Fibroblast of skin of right biceps (primary cell): Measurements from ENCODE around the gene MARS1.
A peak's percentile ranks its signal among the peaks of the same experiment; 100 is the strongest.
"Not testable (repeated sequence)": the region's sequence is repeated elsewhere in the genome, so short reads cannot be mapped to it uniquely, and the experiment has no call there.

ENCODE experiments used
- DNase-seq: peaks from one replicate; pipeline ENCODE4 v3.0.0-alpha.2; 2013

MARS1 gene

DNA sequence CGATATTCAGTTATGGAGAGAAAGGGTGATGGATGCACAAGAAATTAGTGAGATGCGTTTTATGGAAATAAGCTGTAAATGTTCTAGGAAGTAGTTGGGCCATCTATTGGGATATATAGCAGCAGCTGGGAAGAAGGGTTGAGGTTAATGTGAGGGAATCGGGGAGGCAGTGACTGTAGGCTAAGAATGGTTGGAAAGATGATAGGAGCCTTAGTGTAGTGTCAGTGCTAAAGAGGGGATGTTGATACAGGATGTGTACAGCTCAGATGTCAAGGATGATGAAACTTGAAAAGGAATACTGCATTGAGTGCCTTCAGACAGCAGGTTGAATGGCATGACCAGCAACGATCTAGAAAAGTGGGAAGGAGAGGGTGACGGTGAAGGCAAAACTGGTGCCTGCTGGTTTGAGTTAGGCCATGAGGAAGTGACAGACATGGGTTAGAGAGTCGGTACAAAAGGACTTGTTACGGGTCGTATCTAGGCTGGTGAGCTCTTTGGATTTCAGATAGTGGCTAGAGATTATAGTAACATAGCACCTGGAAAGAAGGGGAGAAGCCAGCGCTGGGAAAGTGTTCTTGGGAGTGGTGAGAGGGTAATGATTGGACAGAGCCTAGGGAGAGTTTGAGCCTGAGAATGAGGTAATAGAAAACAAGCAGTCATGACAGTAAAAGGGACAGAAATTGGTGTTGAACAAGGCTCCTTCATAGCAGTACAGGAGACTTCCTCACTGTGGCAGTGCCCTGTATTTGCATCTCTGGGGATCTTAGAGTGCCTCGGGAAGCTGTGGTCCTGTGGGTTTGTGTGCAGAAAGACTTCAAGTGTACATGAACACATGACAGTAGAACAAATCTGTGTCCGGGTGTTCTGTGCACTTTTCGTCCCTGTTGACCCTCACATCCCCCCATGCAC is 9.6 kb downstream of the MARS1 start:
- no peak for DNase-seq

DNA sequence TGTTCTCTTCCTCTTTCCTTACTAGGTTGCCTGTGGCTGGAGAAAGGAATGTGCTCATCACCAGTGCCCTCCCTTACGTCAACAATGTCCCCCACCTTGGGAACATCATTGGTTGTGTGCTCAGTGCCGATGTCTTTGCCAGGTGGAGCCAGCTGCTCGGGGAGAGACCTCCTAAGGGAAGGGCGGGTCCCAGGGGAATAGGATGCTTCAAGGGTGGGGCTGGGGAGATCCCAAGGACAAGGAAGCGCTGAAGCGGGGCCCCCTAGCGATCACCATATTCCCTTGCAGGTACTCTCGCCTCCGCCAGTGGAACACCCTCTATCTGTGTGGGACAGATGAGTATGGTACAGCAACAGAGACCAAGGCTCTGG is 10.2 kb downstream of the MARS1 start:
- DNase-seq = no peak

DNA sequence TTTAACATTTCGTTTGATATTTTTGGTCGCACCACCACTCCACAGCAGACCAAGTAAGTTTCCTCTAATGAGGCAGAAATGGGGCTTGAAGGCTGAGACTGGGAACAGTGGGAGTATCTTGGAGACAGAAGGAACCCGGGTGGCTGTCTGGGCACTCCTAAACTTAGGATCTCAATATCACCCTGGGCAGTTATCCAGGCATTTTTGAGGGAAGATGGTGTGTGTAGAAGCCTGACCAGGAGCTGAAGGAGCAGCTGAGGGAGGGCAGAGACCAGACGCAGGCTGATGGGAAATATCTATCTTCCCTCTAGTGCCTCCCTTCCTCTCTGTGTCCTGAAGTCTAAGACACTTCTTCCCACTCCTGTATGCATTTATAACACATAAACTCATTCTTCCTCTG is 10.7 kb downstream of the MARS1 start:
- DNase-seq = no peak

- DNase-seq = no peak
Observed at GRCh38 chr12:57500213-57500612, 12.3 kb downstream of the MARS1 start.

DNA sequence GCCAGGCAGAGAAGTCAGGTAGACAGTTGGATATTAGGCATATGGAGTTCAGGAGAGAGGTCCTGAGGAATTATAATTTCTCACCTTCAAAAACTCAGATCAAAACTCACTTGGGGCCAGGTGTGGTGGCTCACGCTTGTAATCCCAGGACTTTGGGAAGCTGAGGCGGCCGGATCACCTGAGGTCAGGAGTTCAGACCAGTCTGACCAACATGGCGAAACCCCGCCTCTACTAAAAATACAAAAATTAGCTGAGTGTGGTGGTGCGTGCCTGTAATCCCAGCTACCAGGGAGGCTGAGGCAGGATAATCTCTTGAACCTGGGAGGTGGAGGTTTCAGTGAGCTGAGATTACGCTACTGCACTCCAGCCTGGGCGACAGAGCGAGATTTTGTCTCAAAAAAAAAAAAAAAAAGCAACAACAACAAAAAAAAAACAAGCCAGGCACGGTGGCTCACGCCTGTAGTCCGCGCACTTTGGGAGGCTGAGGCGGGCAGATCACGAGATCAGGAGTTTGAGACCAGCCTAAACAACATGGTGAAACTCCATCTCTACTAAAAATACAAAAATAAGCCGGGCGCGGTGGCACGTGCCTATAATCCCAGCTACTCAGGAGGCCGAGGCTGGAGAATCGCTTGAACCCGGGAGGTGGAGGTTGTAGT is 14.6 kb downstream of the MARS1 start:
- not testable (repeated sequence) for DNase-seq

DNA sequence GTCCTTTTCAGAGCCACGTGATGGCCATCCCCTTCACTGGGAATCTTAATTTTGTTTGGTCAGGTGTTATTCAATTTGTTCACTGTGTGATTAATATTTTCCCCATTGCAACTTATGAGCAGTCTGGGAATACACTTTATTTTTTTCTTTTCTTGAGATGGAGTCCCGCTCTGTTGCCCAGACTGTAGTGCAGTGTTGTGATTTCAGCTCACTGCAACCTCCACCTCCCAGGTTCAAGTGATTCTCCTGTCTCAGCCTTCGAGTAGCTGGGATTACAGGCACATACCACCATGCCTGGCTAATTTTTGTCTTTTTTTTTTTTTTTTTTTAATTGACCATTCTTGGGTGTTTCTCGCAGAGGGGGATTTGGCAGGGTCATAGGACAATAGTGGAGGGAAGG is 18.7 kb downstream of the MARS1 start:
- DNase-seq = not testable (repeated sequence)

DNA sequence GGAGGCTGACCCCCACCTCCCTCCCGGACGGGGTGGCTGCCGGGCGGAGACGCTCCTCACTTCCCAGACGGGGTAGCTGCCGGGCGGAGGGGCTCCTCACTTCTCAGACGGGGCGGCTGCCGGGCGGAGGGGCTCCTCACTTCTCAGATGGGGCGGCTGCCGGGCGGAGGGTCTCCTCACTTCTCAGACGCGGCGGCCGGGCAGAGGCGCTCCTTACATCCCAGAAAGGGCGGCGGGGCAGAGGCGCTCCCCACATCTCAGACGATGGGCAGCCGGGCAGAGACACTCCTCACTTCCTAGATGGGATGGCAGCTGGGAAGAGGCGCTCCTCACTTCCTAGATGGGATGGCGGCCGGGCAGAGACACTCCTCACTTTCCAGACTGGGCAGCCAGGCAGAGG is 19.9 kb downstream of the MARS1 start:
- not testable (repeated sequence) for DNase-seq

DNA sequence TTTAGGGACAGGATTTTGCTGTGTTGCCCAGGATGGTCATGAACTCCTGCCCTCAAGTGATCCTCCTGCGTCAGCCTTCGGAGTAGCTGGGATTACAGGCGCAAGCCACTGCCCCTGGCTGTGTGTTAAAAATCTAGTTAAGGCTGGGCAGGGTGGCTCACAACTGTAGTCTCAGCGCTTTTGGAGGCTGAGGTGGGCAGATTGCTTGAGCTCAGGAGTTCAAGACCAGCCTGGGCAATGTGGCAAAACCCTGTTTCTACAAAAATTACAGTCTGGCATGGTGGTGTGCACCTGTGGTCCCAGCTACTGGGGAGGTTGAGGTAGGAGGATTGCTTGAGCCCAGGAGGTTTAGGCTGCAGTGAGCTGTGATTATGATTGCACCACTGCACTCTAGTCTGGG is 23.3 kb downstream of the MARS1 start:
- DNase-seq = no peak

DNA sequence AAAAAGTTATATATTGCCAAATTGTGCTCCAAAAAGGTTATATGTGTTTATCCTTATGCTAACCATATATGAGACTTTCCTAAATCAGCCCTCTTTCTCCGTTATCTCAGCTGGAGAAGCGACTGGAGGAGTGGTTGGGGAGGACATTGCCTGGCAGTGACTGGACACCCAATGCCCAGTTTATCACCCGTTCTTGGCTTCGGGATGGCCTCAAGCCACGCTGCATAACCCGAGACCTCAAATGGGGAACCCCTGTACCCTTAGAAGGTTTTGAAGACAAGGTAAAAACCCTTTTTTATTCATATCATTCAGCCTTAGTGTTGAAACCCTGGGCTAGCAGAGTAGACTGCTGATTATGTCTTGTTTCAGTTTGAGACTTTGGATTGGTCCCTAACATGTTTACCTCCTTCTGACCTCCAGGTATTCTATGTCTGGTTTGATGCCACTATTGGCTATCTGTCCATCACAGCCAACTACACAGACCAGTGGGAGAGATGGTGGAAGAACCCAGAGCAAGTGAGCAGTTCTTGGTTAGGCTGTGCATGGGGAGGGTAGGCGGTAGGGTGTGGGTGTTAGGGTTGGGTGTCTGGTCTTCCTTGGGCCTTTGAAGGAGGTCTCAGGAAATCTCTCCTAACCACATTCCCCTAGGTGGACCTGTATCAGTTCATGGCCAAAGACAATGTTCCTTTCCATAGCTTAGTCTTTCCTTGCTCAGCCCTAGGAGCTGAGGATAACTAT is 23.9 kb downstream of the MARS1 start:
- DNase-seq = no peak

GRCh38 chr12:57512665-57513064 is 24.8 kb downstream of the MARS1 start:
- DNase-seq = no peak

DNA sequence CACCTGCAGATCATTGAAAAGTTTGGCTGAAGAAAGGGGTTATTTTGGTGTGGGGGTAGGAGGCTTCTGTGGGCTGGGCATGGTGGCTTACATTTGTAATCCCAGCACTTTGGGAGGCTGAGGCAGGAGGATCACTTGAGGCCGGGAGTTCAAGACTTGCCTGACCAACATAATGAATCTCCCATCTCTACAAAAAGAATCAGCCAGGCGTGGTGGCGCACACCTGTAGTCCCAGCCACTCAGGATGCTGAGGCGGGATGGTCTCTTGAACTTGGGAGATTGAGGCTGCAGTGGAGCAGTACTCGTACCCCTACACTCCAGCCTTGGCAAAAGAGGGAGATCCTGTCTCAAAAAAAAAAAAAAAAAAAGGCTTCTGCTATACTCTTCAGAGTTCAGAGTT is 25.4 kb downstream of the MARS1 start:
- DNase-seq = no peak

DNA sequence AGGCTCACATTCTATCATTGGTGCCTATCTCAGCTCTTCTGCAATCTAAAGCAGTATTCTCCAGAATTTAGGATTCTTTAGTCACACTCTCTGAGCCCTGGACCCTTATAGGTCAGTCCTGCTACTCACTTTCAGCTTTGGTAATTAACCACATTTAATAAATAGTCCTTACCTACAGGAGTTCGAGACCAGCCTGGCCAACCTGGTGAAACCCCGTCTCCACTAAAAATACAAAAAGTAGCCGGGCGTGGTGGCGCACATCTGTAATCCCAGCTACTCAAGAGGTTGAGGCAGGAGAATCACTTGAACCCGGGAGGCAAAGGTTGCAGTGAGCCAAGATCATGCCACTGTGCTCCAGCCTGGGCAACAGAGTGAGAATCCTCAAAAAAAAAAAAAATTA is 25.8 kb downstream of the MARS1 start:
- DNase-seq = not testable (repeated sequence)

DNA sequence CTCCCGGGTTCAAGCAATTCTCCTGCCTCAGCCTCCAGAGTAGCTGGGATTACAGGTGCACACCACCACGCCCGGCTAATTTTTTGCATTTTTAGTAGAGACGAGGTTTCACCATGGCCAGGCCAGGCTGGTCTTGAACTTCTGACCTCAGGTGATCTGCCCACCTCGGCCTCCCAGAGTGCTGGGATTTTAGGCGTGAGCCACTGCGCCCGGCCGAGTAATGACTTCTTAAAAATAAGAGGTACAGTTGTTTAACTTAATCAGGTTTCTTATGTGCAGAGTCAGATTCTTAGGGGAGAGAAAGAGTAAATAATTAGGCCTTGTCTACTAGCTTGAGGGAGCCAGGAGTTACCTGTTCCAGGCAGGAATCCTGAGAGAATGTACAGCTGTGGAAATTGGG is 26.4 kb downstream of the MARS1 start:
- DNase-seq = not testable (repeated sequence)

DNA sequence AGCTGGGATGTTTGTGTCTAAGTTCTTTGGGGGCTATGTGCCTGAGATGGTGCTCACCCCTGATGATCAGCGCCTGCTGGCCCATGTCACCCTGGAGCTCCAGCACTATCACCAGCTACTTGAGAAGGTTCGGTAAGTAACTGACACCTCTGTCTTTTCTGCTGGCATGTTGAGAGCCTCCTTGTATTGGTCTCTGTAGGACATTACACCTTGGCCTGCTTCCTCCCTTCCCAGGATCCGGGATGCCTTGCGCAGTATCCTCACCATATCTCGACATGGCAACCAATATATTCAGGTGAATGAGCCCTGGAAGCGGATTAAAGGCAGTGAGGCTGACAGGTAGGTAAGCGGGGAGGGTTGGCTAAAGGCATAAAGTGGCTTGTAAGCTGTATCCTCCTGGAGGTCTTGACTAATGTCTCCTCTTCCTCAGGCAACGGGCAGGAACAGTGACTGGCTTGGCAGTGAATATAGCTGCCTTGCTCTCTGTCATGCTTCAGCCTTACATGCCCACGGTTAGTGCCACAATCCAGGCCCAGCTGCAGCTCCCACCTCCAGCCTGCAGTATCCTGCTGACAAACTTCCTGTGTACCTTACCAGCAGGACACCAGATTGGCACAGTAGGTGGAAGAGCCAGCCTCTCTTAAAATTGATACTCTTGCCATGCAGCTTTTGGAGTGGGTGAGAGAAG is 27.0 kb downstream of the MARS1 start:
- no peak for DNase-seq

DNA sequence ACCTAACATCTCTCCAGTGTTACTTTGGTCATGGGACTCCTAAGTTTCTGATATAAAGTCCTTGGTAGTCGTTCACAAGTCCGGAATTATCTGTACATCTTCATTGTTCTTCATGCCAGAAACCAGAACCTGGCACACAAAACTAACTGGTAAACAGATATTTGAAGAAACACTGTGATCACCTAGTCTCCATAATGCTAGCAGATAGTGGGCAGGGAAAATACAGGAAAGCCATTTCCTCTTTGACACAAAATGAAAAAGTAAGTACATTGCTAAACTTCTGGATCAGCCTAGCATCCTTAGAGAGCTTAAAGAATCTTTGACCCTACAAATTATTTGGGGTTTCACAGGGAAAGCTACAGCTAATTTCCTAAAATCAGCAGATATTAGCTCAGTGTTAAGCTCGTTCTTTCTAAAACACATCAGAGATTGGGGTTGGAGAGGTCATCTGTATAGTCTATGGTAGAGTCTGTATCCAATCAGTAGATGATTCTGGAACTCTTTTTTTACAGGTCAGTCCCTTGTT is 27.6 kb downstream of the MARS1 start:
- no peak for DNase-seq

- no peak for DNase-seq
Observed at GRCh38 chr12:57515934-57516541, 28.2 kb downstream of the MARS1 start.

- no peak for DNase-seq
Observed at GRCh38 chr12:57516617-57517153, 28.8 kb downstream of the MARS1 start.

DNA sequence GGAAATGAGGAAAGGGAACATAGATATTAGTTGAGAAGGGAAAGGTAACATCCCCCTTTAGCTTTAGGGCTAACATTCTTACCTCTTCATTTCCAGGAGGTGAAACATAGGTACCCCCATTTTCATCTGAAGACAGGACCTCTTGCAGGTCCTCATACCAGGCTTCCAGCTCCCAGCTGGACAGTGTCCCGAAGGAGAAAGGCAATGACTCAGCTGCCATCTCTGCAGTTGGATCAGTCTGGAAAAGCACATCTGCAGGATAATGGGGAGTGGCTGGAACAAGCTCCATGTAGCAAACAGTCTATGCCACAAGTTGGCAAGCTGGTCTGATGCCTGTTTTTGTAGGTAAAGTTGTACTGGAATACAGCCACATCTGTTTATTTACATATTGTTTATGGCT is 29.3 kb downstream of the MARS1 start:
- DNase-seq = peak; percentile 52

- not testable (repeated sequence) for DNase-seq
Observed at GRCh38 chr12:57517718-57518117, 29.9 kb downstream of the MARS1 start.

DNA sequence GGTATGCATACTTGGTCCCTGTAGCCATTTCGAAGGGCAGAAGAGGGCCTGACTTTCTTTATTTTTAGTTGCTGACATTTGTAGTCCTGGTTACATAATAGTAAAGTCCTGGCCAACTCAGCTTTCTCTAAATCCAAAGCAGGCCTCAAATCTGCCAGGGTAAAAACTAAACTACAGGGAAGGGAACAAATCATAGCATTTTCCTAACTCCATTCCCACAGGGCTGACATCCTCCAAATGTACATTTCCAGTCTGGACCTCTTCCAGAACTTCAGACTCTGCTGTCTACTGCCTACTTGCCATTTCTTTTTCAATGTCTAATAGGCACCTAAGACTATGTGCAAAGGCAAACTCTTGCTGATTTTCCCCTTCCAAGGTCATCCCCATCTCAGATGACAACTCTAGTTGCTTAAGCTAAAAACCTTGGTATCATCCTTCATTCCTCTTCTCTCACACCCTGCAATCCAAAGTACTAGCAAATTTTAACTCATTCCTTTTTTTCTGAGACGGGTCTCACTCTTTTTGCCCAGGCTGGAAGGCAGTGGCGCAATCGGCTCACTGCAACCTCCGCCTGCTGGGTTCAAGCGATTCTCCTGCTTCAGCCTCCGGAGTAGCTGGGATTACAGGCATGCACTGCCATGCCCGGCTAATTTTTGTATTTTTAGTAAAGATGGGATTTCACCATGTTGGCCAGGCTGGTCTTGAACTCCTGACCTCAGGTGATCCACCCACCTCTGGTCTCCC is 30.5 kb downstream of the MARS1 start:
- no peak for DNase-seq
